Activated naive CD4-positive, alpha-beta T cell treated with anti-CD3 and anti-CD28 coated beads, Interleukin-2, amount 10 ng/mL, durations not matched to agents 7 days and 5 days (primary cell): ENCODE data around the gene NOTO.

ENCODE experiments used
- CTCF ChIA-PET: fragments of 350-600 bp; sonication (Branson Sonifier 250); formaldehyde crosslinking; loops from one replicate; lab custom pipeline; 2021; ENCODE audit warnings: antibody characterized with exemption; lab: Charles Lee
- DNase-seq: peaks from one replicate; pipeline ENCODE4 v3.0.0-alpha.2; 2020
- H3K27ac Mint-ChIP-seq: one replicate; pipeline ENCODE4 v1.8.0; 2021; ENCODE audit warnings: mild to moderate bottlenecking, moderate library complexity, mixed read lengths
- H3K27me3 Mint-ChIP-seq: one replicate; pipeline ENCODE4 v1.8.0; 2021; ENCODE audit warnings: mild to moderate bottlenecking, mixed read lengths
- H3K36me3 Mint-ChIP-seq: one replicate; pipeline ENCODE4 v1.8.0; 2021; ENCODE audit warnings: mixed read lengths
- H3K4me1 Mint-ChIP-seq: one replicate; pipeline ENCODE4 v1.8.0; 2021; ENCODE audit warnings: mixed read lengths
- H3K4me3 Mint-ChIP-seq: one replicate; pipeline ENCODE4 v1.8.0; 2021; ENCODE audit warnings: mild to moderate bottlenecking, moderate library complexity, mixed read lengths
- H3K9me3 Mint-ChIP-seq: one replicate; pipeline ENCODE4 v1.8.0; 2021; ENCODE audit warnings: mixed read lengths

Gene NOTO

GRCh38 chr2:73259276-73259675, 56.9 kb downstream of the NOTO start:
- Mint-ChIP-seq H3K27me3 (no peaks in the 10 kb centered on the region), H3K36me3 (peaks cover 3% of the 10 kb centered on the region), H3K9me3 (no peaks in the 10 kb centered on the region), H3K4me3 (no peak overlapping the region), H3K27ac (no peak overlapping the region), H3K4me1 (no peaks in the 10 kb centered on the region)
- DNase-seq, result no peak
- CTCF ChIA-PET, result interaction anchor here (1.0 kb wide), 1 partner anchor 84 kb away, joined by 3 read pairs; no protein-coding TSS in a partner anchor

GRCh38 chr2:73259704-73260337, 57.4 kb downstream of the NOTO start:
- no peak overlapping the region for H3K4me3 Mint-ChIP-seq
- CTCF ChIA-PET, result no interaction called here
- H3K27me3 Mint-ChIP-seq, result no peaks in the 10 kb centered on the region
- no peaks in the 10 kb centered on the region for H3K36me3 Mint-ChIP-seq
- no peaks in the 10 kb centered on the region for H3K4me1 Mint-ChIP-seq
- no peaks in the 10 kb centered on the region for H3K9me3 Mint-ChIP-seq
- no peak overlapping the region for H3K27ac Mint-ChIP-seq
- DNase-seq, result no peak

- no peak overlapping the region for H3K4me3 Mint-ChIP-seq
- DNase-seq, result peak; percentile 38
- H3K9me3 Mint-ChIP-seq, result no peaks in the 10 kb centered on the region
- no peaks in the 10 kb centered on the region for H3K36me3 Mint-ChIP-seq
- CTCF ChIA-PET, result no interaction called here
- H3K27ac Mint-ChIP-seq, result no peak overlapping the region
- no peaks in the 10 kb centered on the region for H3K27me3 Mint-ChIP-seq
- no peaks in the 10 kb centered on the region for H3K4me1 Mint-ChIP-seq
These were observed 58.1 kb downstream of the NOTO start for GRCh38 chr2:73260338-73260984.
